ENCODE measurements around the gene IGFBP6. TPM values are rescaled to one million over a fixed set of nuclear protein-coding genes. Genes with fewer than 3 reads are reported as not detected.
A peak's percentile ranks its signal among the peaks of the same experiment; 100 is the strongest.

The IGFBP6 gene
- total RNA-seq, 1 donor: 577 TPM

DNA sequence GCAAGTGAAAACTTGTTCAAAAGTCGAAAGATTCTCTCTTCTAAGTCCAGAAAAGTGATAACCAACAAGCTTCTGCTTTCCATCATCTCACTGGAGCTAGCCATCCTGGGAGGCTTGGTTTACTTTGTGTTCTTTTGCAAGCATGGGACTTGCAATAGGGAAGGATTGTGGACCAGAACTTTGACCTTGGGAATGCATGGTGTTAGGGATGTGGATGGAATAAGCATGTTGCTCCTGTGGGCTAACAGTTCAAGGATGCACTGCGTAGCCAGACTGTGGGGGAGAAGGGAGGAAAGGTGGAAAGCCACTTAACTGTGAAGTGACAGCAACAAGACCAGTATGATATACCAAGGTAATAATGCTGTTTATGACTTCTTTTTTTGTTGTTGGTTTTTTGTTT, 34.4 kb downstream of the IGFBP6 start:
- Histone ChIP-seq H3K9me3 (ENCODE audit: low read depth, low read length) (peaks cover 2% of the 10 kb centered on the region), H3K4me2 (ENCODE audit: insufficient read depth, low read length) (no peak overlapping the region), H2AFZ (ENCODE audit: low read length) (no peak overlapping the region), H3K36me3 (ENCODE audit: insufficient read depth, low read length) (no peaks in the 10 kb centered on the region), H3K27me3 (ENCODE audit: insufficient read depth, low read length) (no peaks in the 10 kb centered on the region), H4K20me1 (ENCODE audit: insufficient read depth, low read length) (no peaks in the 10 kb centered on the region), H3K27ac (ENCODE audit: low read depth, low read length) (no peak overlapping the region), H3K4me1 (ENCODE audit: insufficient read depth, low read length) (no peaks in the 10 kb centered on the region), H3K4me3 (ENCODE audit: insufficient read depth, low read length) (no peak overlapping the region), H3K79me2 (ENCODE audit: insufficient read depth, low read length) (no peaks in the 10 kb centered on the region)
- DNase-seq (ENCODE audit: insufficient read length, low spot score, missing footprints): no peak
- TF ChIP-seq, protein P1, sequence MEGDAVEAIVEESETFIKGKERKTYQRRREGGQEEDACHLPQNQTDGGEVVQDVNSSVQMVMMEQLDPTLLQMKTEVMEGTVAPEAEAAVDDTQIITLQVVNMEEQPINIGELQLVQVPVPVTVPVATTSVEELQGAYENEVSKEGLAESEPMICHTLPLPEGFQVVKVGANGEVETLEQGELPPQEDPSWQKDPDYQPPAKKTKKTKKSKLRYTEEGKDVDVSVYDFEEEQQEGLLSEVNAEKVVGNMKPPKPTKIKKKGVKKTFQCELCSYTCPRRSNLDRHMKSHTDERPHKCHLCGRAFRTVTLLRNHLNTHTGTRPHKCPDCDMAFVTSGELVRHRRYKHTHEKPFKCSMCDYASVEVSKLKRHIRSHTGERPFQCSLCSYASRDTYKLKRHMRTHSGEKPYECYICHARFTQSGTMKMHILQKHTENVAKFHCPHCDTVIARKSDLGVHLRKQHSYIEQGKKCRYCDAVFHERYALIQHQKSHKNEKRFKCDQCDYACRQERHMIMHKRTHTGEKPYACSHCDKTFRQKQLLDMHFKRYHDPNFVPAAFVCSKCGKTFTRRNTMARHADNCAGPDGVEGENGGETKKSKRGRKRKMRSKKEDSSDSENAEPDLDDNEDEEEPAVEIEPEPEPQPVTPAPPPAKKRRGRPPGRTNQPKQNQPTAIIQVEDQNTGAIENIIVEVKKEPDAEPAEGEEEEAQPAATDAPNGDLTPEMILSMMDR (IDR thresholded peaks at IDR 0.05; ENCODE audit: extremely low read depth, low read depth, low read length): no peak

DNA sequence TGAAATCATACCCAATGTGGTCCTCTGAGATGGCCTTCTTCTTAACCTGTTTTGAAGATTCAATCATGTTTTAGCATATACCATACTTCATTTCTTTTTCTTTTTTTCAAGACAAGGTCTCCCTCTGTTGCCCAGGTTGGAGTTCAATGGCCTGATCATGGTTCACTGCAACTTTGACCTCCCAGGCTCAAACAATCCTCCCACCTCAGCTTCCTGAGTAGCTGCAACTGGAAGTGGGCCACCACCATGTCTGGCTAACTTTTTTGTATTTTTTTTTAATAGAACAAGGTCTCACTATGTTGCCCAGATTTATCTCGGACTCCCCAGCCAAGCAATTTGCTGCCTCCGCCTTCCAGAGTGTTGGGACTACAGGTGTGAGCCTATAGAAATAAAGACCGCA, 36.3 kb downstream of the IGFBP6 start:
- TF ChIP-seq, protein P1 (IDR thresholded peaks at IDR 0.05; ENCODE audit: extremely low read depth, low read depth, low read length): no peak
- no peaks in the 10 kb centered on the region for H3K36me3 ChIP-seq (ENCODE audit: insufficient read depth, low read length)

DNA sequence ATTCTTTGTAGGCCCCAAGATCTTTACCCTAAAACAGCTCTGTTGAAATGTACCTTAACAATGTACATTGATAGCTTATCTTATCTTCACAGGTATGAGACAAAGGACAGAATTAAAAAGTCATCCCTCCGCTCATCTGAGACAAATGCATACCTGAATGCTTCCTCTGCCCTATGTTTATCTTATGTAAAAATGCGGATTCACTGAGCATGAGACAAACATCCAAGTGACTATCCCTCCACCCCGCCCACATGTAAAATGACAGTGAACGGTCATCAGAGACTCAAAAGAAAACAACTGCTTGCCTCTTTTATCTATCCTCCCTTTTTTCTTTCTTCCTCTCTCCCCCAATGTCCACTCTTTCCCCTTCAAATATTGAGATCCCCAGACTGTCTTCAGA, 45.9 kb downstream of the IGFBP6 start:
- H3K79me2 ChIP-seq (ENCODE audit: insufficient read depth, low read length): no peaks in the 10 kb centered on the region
- DNase-seq (ENCODE audit: insufficient read length, low spot score, missing footprints): no peak
- H3K36me3 ChIP-seq (ENCODE audit: insufficient read depth, low read length): no peaks in the 10 kb centered on the region
- TF ChIP-seq, protein P1 (IDR thresholded peaks at IDR 0.05; ENCODE audit: extremely low read depth, low read depth, low read length): no peak
- H3K9me3 ChIP-seq (ENCODE audit: low read depth, low read length): no peaks in the 10 kb centered on the region
- H3K4me2 ChIP-seq (ENCODE audit: insufficient read depth, low read length): no peak overlapping the region
- H2AFZ ChIP-seq (ENCODE audit: low read length): no peak overlapping the region
- no peak overlapping the region for H3K4me3 ChIP-seq (ENCODE audit: insufficient read depth, low read length)
- no peaks in the 10 kb centered on the region for H4K20me1 ChIP-seq (ENCODE audit: insufficient read depth, low read length)
- H3K4me1 ChIP-seq (ENCODE audit: insufficient read depth, low read length): peaks cover 7% of the 10 kb centered on the region
- H3K27ac ChIP-seq (ENCODE audit: low read depth, low read length): no peak overlapping the region
- no peaks in the 10 kb centered on the region for H3K27me3 ChIP-seq (ENCODE audit: insufficient read depth, low read length)

More for the DNA sequence above, 36.3 kb downstream of the IGFBP6 start:
- no peak overlapping the region for H3K4me3 ChIP-seq (ENCODE audit: insufficient read depth, low read length)
- no peak overlapping the region for H2AFZ ChIP-seq (ENCODE audit: low read length)
- H4K20me1 ChIP-seq (ENCODE audit: insufficient read depth, low read length): no peaks in the 10 kb centered on the region
- H3K4me2 ChIP-seq (ENCODE audit: insufficient read depth, low read length): no peak overlapping the region
- no peaks in the 10 kb centered on the region for H3K79me2 ChIP-seq (ENCODE audit: insufficient read depth, low read length)
- no peaks in the 10 kb centered on the region for H3K27me3 ChIP-seq (ENCODE audit: insufficient read depth, low read length)
- no peak overlapping the region for H3K27ac ChIP-seq (ENCODE audit: low read depth, low read length)
- H3K9me3 ChIP-seq (ENCODE audit: low read depth, low read length): peaks cover 2% of the 10 kb centered on the region
- no peaks in the 10 kb centered on the region for H3K4me1 ChIP-seq (ENCODE audit: insufficient read depth, low read length)
- DNase-seq (ENCODE audit: insufficient read length, low spot score, missing footprints): no peak

DNA sequence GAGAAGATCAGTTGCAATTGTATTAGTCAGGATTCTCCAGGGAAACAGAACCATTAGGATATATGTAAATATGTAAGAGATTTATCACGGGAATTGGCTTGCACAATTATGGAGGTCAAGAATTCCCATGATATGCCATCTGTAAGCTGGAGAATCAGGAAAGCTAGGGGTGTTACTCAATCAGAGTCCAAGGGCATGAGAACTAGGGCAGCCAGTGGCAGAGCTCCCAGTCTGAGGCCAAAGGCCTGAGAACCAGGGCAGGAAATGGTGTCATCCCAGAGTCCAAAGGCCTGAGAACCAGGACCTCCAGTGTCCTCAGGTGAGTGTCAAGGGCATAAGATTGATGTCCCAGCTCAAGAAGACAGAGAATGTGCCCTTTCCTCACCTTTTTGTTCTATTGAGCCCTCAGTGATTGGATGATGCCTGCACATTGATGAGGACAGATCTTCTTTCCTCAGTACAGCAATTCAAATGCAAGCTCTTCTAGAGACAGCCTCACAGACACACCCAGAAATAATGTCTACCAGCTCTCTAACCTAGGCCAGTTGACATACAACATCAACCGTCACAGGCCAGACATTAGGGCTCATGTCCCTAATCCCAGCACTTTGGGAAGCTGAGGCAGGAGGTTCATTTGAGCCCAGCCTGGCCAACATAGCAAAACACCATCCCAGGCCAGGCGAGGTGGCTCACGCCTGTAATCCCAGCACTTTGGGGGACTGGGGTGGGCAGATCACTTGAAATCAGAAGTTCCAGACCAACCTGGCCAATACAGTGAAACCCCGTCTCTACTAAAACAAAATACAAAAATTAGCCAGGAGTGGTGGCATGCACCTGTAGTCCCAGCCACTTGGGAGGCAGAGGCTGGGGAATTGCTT, 48.2 kb downstream of the IGFBP6 start:
- peak overlapping the region; percentile 52 for H3K27ac ChIP-seq (ENCODE audit: low read depth, low read length)
- no peaks in the 10 kb centered on the region for H3K79me2 ChIP-seq (ENCODE audit: insufficient read depth, low read length)
- H4K20me1 ChIP-seq (ENCODE audit: insufficient read depth, low read length): no peaks in the 10 kb centered on the region
- H3K36me3 ChIP-seq (ENCODE audit: insufficient read depth, low read length): no peaks in the 10 kb centered on the region
- TF ChIP-seq, protein P1 (IDR thresholded peaks at IDR 0.05; ENCODE audit: extremely low read depth, low read depth, low read length): no peak
- H2AFZ ChIP-seq (ENCODE audit: low read length): peak overlapping the region; percentile 56
- H3K4me1 ChIP-seq (ENCODE audit: insufficient read depth, low read length): peaks cover 7% of the 10 kb centered on the region
- H3K4me3 ChIP-seq (ENCODE audit: insufficient read depth, low read length): no peak overlapping the region
- DNase-seq (ENCODE audit: insufficient read length, low spot score, missing footprints): peak; percentile 45
- no peaks in the 10 kb centered on the region for H3K9me3 ChIP-seq (ENCODE audit: low read depth, low read length)
- no peaks in the 10 kb centered on the region for H3K27me3 ChIP-seq (ENCODE audit: insufficient read depth, low read length)
- no peak overlapping the region for H3K4me2 ChIP-seq (ENCODE audit: insufficient read depth, low read length)
